ENCODE measurements around the gene SH3PXD2B.

GRCh38 chr5:172411484-172412072, 42.7 kb downstream of the SH3PXD2B start:
- TF ChIP-seq CTCF (IDR thresholded peaks at IDR 0.05) (no peak), ZFX (IDR thresholded peaks at IDR 0.05; ENCODE audit: borderline replicate concordance) (no peak)

All from 22Rv1 (cell line).